NB4 (cell line): ENCODE measurements around the gene CERKL.

Experiments
- CTCF ChIP-seq: IDR thresholded peaks from one replicate; pipeline ENCODE4 v1.5.1; 2012; ENCODE audit warnings: low read depth, low read length
- MAX ChIP-seq: IDR thresholded peaks from 2 replicates; pipeline ENCODE4 v1.6.1; 2011; ENCODE audit warnings: low read depth, low read length
- POLR2A ChIP-seq: IDR thresholded peaks from 2 replicates; pipeline ENCODE4 v1.6.1; 2011; ENCODE audit warnings: mild to moderate bottlenecking; ENCODE audit not compliant: insufficient read length; ENCODE audit errors: extremely low read depth

GRCh38 chr2:181626671-181627070 is 30.2 kb downstream of the CERKL start:
- TF ChIP-seq POLR2A (no peak), CTCF (no peak), MAX (no peak)
